Panc1 (cell line): ENCODE measurements around the gene PRR23B. TPM values are rescaled to one million over a fixed set of nuclear protein-coding genes. Genes with fewer than 3 reads are reported as not detected.

ENCODE experiments used
- ATAC-seq: fragments of 200-7000 bp; cut with Tn5 transposase; 2 replicates; pipeline ENCODE4 v1.9.1; 2020; ENCODE audit warnings: mild to moderate bottlenecking, moderate library complexity
- BruUV-seq: library from RNA; stranded (reverse); fragments of 400-500 nt; replicated peaks from 2 replicates; lab custom pipeline; 2021; lab: Mats Ljungman, UMichigan
- CTCF ChIA-PET: fragments of 300-600 bp; sonication (Branson Sonifier 250); formaldehyde crosslinking; loops from one replicate; lab custom pipeline; 2022; ENCODE audit warnings: antibody characterized with exemption; lab: Charles Lee
- POLR2A ChIA-PET: fragments of 300-600 bp; sonication (Branson Sonifier 250); formaldehyde crosslinking; loops from one replicate; lab custom pipeline; 2022; ENCODE audit warnings: antibody characterized with exemption; lab: Charles Lee
- DNase-seq: peaks from one replicate; pipeline ENCODE4 v3.0.0-alpha.2; 2010; ENCODE audit warnings: low read depth, low spot score
- H3K27ac ChIP-seq: 2 replicates; pipeline ENCODE4 v1.5.1; 2011; ENCODE audit warnings: mild to moderate bottlenecking, low read length, inconsistent platforms
- H3K27me3 ChIP-seq: fragments of 200-500 bp; sonication (Bioruptor generic); 2 replicates; pipeline ENCODE4 v1.6.0; 2014; ENCODE audit warnings: low read length, inconsistent platforms; ENCODE audit not compliant: control insufficient read depth, insufficient read depth
- H3K36me3 ChIP-seq: fragments of 200-500 bp; sonication (Bioruptor generic); 2 replicates; pipeline ENCODE4 v1.5.1; 2014; ENCODE audit warnings: inconsistent platforms, mild to moderate bottlenecking, low read length, moderate library complexity; ENCODE audit not compliant: control insufficient read depth, insufficient read depth
- H3K4me1 ChIP-seq: 2 replicates; pipeline ENCODE4 v1.5.1; 2011; ENCODE audit warnings: inconsistent platforms, mild to moderate bottlenecking, low read length, moderate library complexity; ENCODE audit not compliant: control insufficient read depth, insufficient read depth
- H3K4me3 ChIP-seq, 2 experiments: 2 replicates each; pipeline ENCODE4 v1.5.1; 2011 to 2012; ENCODE audit warnings: low read depth in 2 of 2, low read length in 2 of 2, mild to moderate bottlenecking in 2 of 2, inconsistent platforms in 1 of 2, moderate library complexity in 1 of 2
- H3K9me3 ChIP-seq: fragments of 200-500 bp; sonication (Bioruptor generic); 2 replicates; pipeline ENCODE4 v1.5.1; 2014; ENCODE audit warnings: low read depth, mild to moderate bottlenecking, inconsistent platforms, low read length, moderate library complexity; ENCODE audit not compliant: control insufficient read depth, insufficient read depth
- CTCF ChIP-seq: fragments of 450-650 bp; IDR thresholded peaks from 2 replicates; pipeline ENCODE4 v1.5.1; 2017; ENCODE audit warnings: mild to moderate bottlenecking
- POLR2AphosphoS5 ChIP-seq: IDR thresholded peaks from 2 replicates; pipeline ENCODE4 v1.6.1; 2012; ENCODE audit warnings: mild to moderate bottlenecking, low read depth, low read length, moderate library complexity
- SIN3A ChIP-seq: IDR thresholded peaks from 2 replicates; pipeline ENCODE4 v1.6.1; 2012; ENCODE audit warnings: low read depth, mild to moderate bottlenecking, low read length, moderate library complexity, borderline replicate concordance; ENCODE audit not compliant: insufficient read depth
- TCF7L2 ChIP-seq: IDR thresholded peaks from 2 replicates; pipeline ENCODE4 v1.6.1; 2011; ENCODE audit warnings: mild to moderate bottlenecking, low read depth, low read length, inconsistent platforms
- in situ Hi-C: cut with HindIII; loops from 2 replicates; pipeline ENCODE4 v1.10.0; 2016; ENCODE audit warnings: low sequenced_read_pairs, low pct_unique_long_range_greater_than_20kb
- intact Hi-C: fragments of 100-400 bp; cut with micrococcal nuclease; formaldehyde crosslinking; loops from one replicate; pipeline ENCODE4 v1.10.0; 2022; ENCODE audit not compliant: unreplicated experiment
- total RNA-seq: library from RNA; stranded (reverse); gene quantifications from one replicate; pipeline ENCODE4 v1.2.1, GENCODE V29; 2021; ENCODE audit not compliant: unreplicated experiment
- TF ChIP-seq, protein P1 (sequence below), 2 experiments: IDR thresholded peaks; 2 replicates each; pipeline ENCODE4 v1.6.1; 2011 to 2012; ENCODE audit warnings: low read depth in 2 of 2, control low read depth in 1 of 2, low read length in 1 of 2, mild to moderate bottlenecking in 1 of 2, moderate library complexity in 1 of 2; ENCODE audit not compliant: insufficient read depth in 1 of 2

PRR23B gene
- total RNA-seq, 1 experiment from 2014 or later, result not detected

DNA sequence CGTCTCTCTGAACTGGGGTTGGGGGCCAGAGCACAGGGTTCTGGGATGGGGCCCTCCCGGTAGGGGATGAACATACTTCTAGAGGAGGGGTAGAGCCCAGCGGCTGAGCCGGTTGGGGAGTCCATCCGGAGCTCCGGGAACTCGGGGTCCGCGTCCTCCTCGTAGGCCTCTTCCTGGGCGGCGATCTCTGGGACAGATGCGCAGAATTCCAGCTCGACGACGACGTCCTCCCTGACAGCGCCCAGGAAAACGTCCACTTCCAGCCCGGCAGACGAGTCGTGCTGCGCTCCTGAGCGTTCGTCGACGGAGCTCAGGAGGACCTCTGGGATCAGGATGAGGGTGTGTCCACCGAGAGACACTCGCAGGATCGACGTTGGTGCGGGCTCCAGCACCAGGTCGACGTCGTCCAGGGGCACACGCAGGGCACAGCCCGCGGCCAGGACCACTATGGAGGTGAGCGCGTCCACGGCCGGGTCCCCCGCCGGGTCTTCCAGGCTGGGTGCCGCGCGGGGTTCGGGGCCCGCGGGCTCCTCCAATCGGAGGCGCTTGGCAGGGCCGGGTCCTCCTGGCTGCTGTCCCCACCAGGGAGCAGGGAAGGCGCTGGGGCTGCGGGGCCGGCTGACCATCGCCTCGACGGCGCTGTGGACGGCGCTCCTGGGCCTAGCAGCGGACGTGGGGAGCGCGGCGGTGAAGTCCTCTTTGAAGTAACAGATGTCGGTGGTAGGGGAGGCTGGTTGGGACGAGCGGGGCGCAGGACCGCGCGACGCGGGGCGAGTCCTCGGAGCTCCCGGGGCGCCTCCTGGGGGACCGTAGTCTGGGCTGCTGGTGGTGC lies 474 bp downstream of the PRR23B start:
- POLR2A ChIA-PET, result no interaction called here
- TF ChIP-seq TCF7L2, result no peak
- no peak for TF ChIP-seq SIN3A
- no peak for TF ChIP-seq POLR2AphosphoS5
- TF ChIP-seq, protein P1, sequence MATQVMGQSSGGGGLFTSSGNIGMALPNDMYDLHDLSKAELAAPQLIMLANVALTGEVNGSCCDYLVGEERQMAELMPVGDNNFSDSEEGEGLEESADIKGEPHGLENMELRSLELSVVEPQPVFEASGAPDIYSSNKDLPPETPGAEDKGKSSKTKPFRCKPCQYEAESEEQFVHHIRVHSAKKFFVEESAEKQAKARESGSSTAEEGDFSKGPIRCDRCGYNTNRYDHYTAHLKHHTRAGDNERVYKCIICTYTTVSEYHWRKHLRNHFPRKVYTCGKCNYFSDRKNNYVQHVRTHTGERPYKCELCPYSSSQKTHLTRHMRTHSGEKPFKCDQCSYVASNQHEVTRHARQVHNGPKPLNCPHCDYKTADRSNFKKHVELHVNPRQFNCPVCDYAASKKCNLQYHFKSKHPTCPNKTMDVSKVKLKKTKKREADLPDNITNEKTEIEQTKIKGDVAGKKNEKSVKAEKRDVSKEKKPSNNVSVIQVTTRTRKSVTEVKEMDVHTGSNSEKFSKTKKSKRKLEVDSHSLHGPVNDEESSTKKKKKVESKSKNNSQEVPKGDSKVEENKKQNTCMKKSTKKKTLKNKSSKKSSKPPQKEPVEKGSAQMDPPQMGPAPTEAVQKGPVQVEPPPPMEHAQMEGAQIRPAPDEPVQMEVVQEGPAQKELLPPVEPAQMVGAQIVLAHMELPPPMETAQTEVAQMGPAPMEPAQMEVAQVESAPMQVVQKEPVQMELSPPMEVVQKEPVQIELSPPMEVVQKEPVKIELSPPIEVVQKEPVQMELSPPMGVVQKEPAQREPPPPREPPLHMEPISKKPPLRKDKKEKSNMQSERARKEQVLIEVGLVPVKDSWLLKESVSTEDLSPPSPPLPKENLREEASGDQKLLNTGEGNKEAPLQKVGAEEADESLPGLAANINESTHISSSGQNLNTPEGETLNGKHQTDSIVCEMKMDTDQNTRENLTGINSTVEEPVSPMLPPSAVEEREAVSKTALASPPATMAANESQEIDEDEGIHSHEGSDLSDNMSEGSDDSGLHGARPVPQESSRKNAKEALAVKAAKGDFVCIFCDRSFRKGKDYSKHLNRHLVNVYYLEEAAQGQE (IDR thresholded peaks at IDR 0.05; ENCODE audit: insufficient read depth in 1 of 2, low read depth in 2 of 2, low read length in 1 of 2), result no peak
- TF ChIP-seq CTCF, result no peak

GRCh38 chr3:139016430-139017048 lies 4.2 kb downstream of the PRR23B start:
- intact Hi-C loops, result no loop called here
- Histone ChIP-seq H3K27ac (no peak overlapping the region), H3K9me3 (no peaks in the 10 kb centered on the region), H3K4me1 (no peaks in the 10 kb centered on the region), H3K36me3 (no peaks in the 10 kb centered on the region), H3K27me3 (no peaks in the 10 kb centered on the region), H3K4me3 (no peak overlapping the region)
- ATAC-seq, result no peak
- ChIA-PET POLR2A (no interaction called here), CTCF (no interaction called here)
- in situ Hi-C loops, result no loop called here
- no peak for DNase-seq
- BruUV-seq, result no TSS peak
- no peak for TF ChIP-seq TCF7L2
- TF ChIP-seq, protein P1 (IDR thresholded peaks at IDR 0.05; ENCODE audit: insufficient read depth in 1 of 2, low read depth in 2 of 2, low read length in 1 of 2), result no peak
- no peak for TF ChIP-seq CTCF
- TF ChIP-seq SIN3A, result no peak
- no peak for TF ChIP-seq POLR2AphosphoS5

More for the DNA sequence above, 474 bp downstream of the PRR23B start:
- intact Hi-C loops, result no loop called here
- Histone ChIP-seq H3K4me1 (no peaks in the 10 kb centered on the region), H3K27ac (no peak overlapping the region), H3K4me3 (no peak overlapping the region), H3K27me3 (no peaks in the 10 kb centered on the region; the same call in 1 of the 2 replicates), H3K36me3 (no peaks in the 10 kb centered on the region), H3K9me3 (no peaks in the 10 kb centered on the region)
- in situ Hi-C loops, result no loop called here
- DNase-seq (no peak), ATAC-seq (no peak)
- CTCF ChIA-PET, result no interaction called here
- no TSS peak for BruUV-seq
